Upper lobe of right lung (tissue), 1 donor: ENCODE measurements around the gene GCH1. TPM values are rescaled to one million over a fixed set of nuclear protein-coding genes. Genes with fewer than 3 reads are reported as not detected.

Source experiments
- ATAC-seq: fragments of 200-7000 bp; cut with Tn5 transposase; one replicate; pipeline ENCODE4 v1.9.1; 2020; ENCODE audit warnings: mild to moderate bottlenecking, moderate library complexity
- DNase-seq: peaks from one replicate; pipeline ENCODE4 v3.0.0-alpha.2; 2020
- H3K27ac ChIP-seq: fragments of 200-600 bp; one replicate; pipeline ENCODE4 v1.8.0; 2022
- H3K27me3 ChIP-seq: fragments of 200-600 bp; one replicate; pipeline ENCODE4 v1.8.0; 2022; ENCODE audit warnings: mild to moderate bottlenecking
- H3K36me3 ChIP-seq: fragments of 200-600 bp; one replicate; pipeline ENCODE4 v1.8.0; 2022
- H3K4me1 ChIP-seq: fragments of 200-600 bp; one replicate; pipeline ENCODE4 v1.8.0; 2022
- H3K4me3 ChIP-seq: fragments of 200-600 bp; one replicate; pipeline ENCODE4 v1.8.0; 2022; ENCODE audit warnings: mild to moderate bottlenecking
- H3K9me3 ChIP-seq: fragments of 200-600 bp; one replicate; pipeline ENCODE4 v1.8.0; 2022
- CTCF ChIP-seq: fragments of 200-600 bp; IDR thresholded peaks from one replicate; pipeline ENCODE4 v1.8.0; 2022; ENCODE audit warnings: antibody characterized with exemption
- intact Hi-C: fragments of 100-400 bp; cut with DNase I; formaldehyde crosslinking; loops from one replicate; pipeline ENCODE4 v1.11.0; 2022
- total RNA-seq: library from RNA; stranded (reverse); fragmentation: NEBNext Ultra II Directional; extraction: Animal tissue kit (Norgen Biotek cat#: 25700); gene quantifications from one replicate; pipeline ENCODE4 v1.2.1, GENCODE V29; 2021
- donor health status: DM: no; HTN: yes; CAD: no; lungs with severe emphysema.

The GCH1 gene
- total RNA-seq, 1 donor from 2014 or later = 14.3 TPM

DNA sequence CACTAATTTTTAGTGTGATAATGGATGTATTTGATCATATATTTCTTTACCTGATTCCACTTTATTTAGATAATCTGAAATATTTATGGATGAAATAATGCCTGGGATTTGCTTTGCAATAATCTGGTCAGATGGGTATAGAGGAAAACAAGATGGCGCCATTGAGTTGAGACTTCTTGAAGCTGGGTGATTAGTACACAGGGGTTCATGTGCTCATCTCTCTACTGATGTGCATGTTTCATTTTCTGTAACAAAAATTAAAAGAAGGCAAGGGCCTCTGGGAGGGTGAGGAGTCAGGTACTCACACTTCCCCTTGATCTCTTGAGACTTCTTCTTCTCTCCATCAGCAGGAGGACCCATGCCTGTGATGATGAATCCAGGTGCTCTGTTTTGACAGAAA, 61.8 kb downstream of the GCH1 start:
- DNase-seq = no peak
- Histone ChIP-seq H3K4me1 (peaks cover 12% of the 10 kb centered on the region), H3K4me3 (no peak overlapping the region), H3K27me3 (no peaks in the 10 kb centered on the region), H3K9me3 (no peaks in the 10 kb centered on the region), H3K27ac (no peak overlapping the region), H3K36me3 (no peaks in the 10 kb centered on the region)
- intact Hi-C loops = no loop called here
- TF ChIP-seq CTCF = no peak
- ATAC-seq = no peak

GRCh38 chr14:54840336-54840735, 62.3 kb downstream of the GCH1 start:
- H3K27ac ChIP-seq = no peak overlapping the region
- H3K36me3 ChIP-seq = no peaks in the 10 kb centered on the region
- no peak for TF ChIP-seq CTCF
- ATAC-seq (no peak), DNase-seq (no peak)
- H3K4me3 ChIP-seq = no peak overlapping the region
- H3K27me3 ChIP-seq = no peaks in the 10 kb centered on the region
- H3K9me3 ChIP-seq = no peaks in the 10 kb centered on the region
- peaks cover 12% of the 10 kb centered on the region for H3K4me1 ChIP-seq
- intact Hi-C loops = no loop called here

GRCh38 chr14:54839701-54840119, 62.9 kb downstream of the GCH1 start:
- Histone ChIP-seq H3K9me3 (no peaks in the 10 kb centered on the region), H3K27ac (no peak overlapping the region), H3K36me3 (no peaks in the 10 kb centered on the region), H3K4me1 (peaks cover 12% of the 10 kb centered on the region), H3K27me3 (no peaks in the 10 kb centered on the region), H3K4me3 (no peak overlapping the region)
- DNase-seq (no peak), ATAC-seq (peak; percentile 89)
- no peak for TF ChIP-seq CTCF
- intact Hi-C loops = no loop called here

DNA sequence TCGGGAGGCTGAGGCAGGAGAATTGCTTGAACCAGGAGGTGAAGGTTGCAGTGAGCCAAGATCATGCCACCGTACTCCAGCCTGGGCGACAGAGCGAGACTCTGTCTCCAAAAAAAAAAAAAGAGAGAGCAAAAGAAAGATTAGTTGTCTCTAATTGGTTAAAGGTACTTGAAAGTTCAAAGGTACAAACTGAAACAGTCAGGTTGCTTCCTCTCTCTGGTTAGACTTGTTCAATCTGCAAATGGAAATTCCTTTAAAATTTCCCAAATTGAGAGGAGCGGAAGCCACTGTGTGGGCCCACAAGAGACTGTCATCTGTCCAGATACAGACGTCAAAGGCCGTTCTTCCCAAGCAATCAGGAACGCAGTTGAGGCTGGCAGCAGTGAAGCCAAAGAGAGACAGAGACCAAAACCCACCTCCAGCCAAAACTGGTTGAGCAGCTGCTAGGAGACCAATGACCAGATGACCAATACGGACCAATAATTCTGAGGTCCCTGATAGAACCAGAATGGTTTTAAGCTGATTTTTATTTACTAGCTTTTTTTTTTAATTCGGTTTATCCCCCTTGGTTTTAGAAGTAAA, 63.6 kb downstream of the GCH1 start:
- no peak overlapping the region for H3K27ac ChIP-seq
- ATAC-seq = no peak
- H3K4me1 ChIP-seq = peaks cover 12% of the 10 kb centered on the region

DNA sequence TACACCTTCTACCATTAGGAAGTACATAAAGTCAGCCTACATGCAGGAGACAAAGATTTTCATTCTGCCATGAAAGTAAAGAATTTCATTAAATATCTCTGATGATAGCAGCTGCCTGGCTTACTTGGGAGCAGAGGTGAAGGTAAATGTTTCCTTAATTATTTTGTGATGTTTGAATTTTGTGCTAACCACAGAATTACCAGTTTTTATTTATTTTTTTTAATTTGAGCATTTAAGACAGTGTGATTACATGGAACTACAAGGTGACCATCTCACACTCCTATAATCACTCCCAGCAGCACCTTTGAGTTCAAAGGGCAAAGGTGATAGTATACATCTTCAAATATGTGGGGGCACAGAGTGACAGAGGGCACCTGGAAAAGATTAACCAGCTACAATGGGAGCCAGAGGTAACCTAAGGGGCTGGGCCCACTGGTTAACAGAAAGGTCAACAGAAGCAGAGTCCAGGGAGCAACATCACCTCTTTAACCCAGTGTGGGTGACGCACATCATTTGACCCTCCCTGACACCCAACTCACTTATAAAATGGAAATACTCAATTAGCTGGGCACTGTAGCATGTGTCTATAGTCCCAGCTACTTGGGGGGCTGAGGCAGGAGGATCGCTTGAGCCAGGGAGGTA, 65.0 kb downstream of the GCH1 start:
- intact Hi-C loops = no loop called here
- H3K36me3 ChIP-seq = no peaks in the 10 kb centered on the region
- no peaks in the 10 kb centered on the region for H3K27me3 ChIP-seq
- H3K9me3 ChIP-seq = no peaks in the 10 kb centered on the region
- peaks cover 12% of the 10 kb centered on the region for H3K4me1 ChIP-seq
- DNase-seq (no peak), ATAC-seq (no peak)
- H3K4me3 ChIP-seq = no peak overlapping the region
- TF ChIP-seq CTCF = no peak
- no peak overlapping the region for H3K27ac ChIP-seq

More for the DNA sequence above, 63.6 kb downstream of the GCH1 start:
- Histone ChIP-seq H3K27me3 (no peaks in the 10 kb centered on the region), H3K4me3 (no peak overlapping the region), H3K9me3 (no peaks in the 10 kb centered on the region), H3K36me3 (no peaks in the 10 kb centered on the region)
- no peak for TF ChIP-seq CTCF
- intact Hi-C loops = no loop called here
- DNase-seq = no peak
